Fibroblast of lung (primary cell): ENCODE measurements around the gene PSMD1. TPM values are rescaled to one million over a fixed set of nuclear protein-coding genes. Genes with fewer than 3 reads are reported as not detected.
A peak's percentile ranks its signal among the peaks of the same experiment; 100 is the strongest.

Source experiments
- DNase-seq, 2 donors: peaks; one replicate each; pipeline versions ENCODE4 v3.0.0 to v3.0.0-alpha.2; 2010; ENCODE audit warnings: low read depth in 2 of 2
- H2AFZ ChIP-seq: 2 replicates; pipeline ENCODE4 v1.5.1; 2012; ENCODE audit warnings: low read length, control low read depth, inconsistent platforms
- H3K27ac ChIP-seq: 2 replicates; pipeline ENCODE4 v1.5.1; 2011; ENCODE audit warnings: low read length, control low read depth; ENCODE audit not compliant: insufficient read depth
- H3K27me3 ChIP-seq: 2 replicates; pipeline ENCODE4 v1.5.1; 2011; ENCODE audit warnings: mild to moderate bottlenecking, low read length; ENCODE audit not compliant: control insufficient read depth, insufficient read depth
- H3K36me3 ChIP-seq: 2 replicates; pipeline ENCODE4 v1.5.1; 2011; ENCODE audit warnings: low read length; ENCODE audit not compliant: control insufficient read depth, insufficient read depth
- H3K4me1 ChIP-seq: 2 replicates; pipeline ENCODE4 v1.5.1; 2011; ENCODE audit warnings: low read length; ENCODE audit not compliant: control insufficient read depth, insufficient read depth; ENCODE audit errors: extremely low read depth
- H3K4me2 ChIP-seq: 2 replicates; pipeline ENCODE4 v1.5.1; 2011; ENCODE audit warnings: low read length, control low read depth; ENCODE audit not compliant: insufficient read depth; ENCODE audit errors: extremely low read depth
- H3K4me3 ChIP-seq, 4 experiments: fragments of 200-600 bp in 1 of 4; sonication (generic) in 1 of 4; replicated peaks in 1 of 4; 2 replicates each; pipeline ENCODE4 v1.5.1; 2011 to 2016; ENCODE audit warnings: low read length in 4 of 4, low read depth in 3 of 4, mild to moderate bottlenecking in 3 of 4, control low read depth in 2 of 4, inconsistent platforms in 1 of 4, mixed read lengths in 1 of 4; ENCODE audit not compliant: insufficient read depth in 1 of 4; ENCODE audit errors: control extremely low read depth in 1 of 4
- H3K79me2 ChIP-seq: 2 replicates; pipeline ENCODE4 v1.5.1; 2012; ENCODE audit warnings: mild to moderate bottlenecking, low read length, inconsistent platforms; ENCODE audit not compliant: control insufficient read depth, insufficient read depth
- H3K9ac ChIP-seq: 2 replicates; pipeline ENCODE4 v1.5.1; 2011; ENCODE audit warnings: mild to moderate bottlenecking, low read length, control low read depth; ENCODE audit not compliant: insufficient read depth
- H3K9me3 ChIP-seq: 2 replicates; pipeline ENCODE4 v1.5.1; 2012; ENCODE audit warnings: low read depth, low read length; ENCODE audit not compliant: control insufficient read depth, insufficient read depth
- H4K20me1 ChIP-seq: 2 replicates; pipeline ENCODE4 v1.5.1; 2011; ENCODE audit warnings: low read length; ENCODE audit not compliant: control insufficient read depth, insufficient read depth; ENCODE audit errors: extremely low read depth
- CTCF ChIP-seq, 2 donors: IDR thresholded peaks in 1 of 2; conservative IDR thresholded peaks in 1 of 2; 1 replicate in 1 of 2; 2 replicates in 1 of 2; pipeline ENCODE4 v1.5.1; 2011 to 2012; ENCODE audit warnings: low read length in 2 of 2, control low read depth in 1 of 2, inconsistent platforms in 1 of 2, low read depth in 1 of 2, mild to moderate bottlenecking in 1 of 2
- EZH2 ChIP-seq: IDR thresholded peaks from 2 replicates; pipeline ENCODE4 v1.5.1; 2012; ENCODE audit warnings: low read length, control low read depth, mild to moderate bottlenecking; ENCODE audit errors: missing control alignments
- polyA plus RNA-seq, 2 donors: library from polyadenylated mRNA; depleted of rRNA in 1 of 2; stranded (reverse) in 1 of 2; unstranded in 1 of 2; fragments of >200 nt; gene quantifications; 2 replicates each; pipeline ENCODE4 v1.2.1, GENCODE V29; 2011 to 2012; ENCODE audit warnings: missing spikeins in 1 of 2
- total RNA-seq: library from RNA; depleted of rRNA; stranded (reverse); fragments of >200 nt; gene quantifications from 2 replicates; pipeline ENCODE4 v1.2.1, GENCODE V29; 2014

The PSMD1 gene
- total and polyA plus RNA-seq, 2 donors (not counting 1 experiment from before 2014, with no cell fraction given): 125 to 144 TPM

- H3K27me3 ChIP-seq: no peaks in the 10 kb centered on the region
- TF ChIP-seq CTCF (conservative IDR thresholded peaks at IDR 0.05 in 1 of 2, IDR thresholded peaks at IDR 0.05 in 1 of 2; ENCODE audit: low read depth in 1 of 2, low read length in 2 of 2) (no peak), EZH2 (no peak)
- H3K36me3 ChIP-seq: peaks cover 3% of the 10 kb centered on the region
- H3K9me3 ChIP-seq: no peaks in the 10 kb centered on the region
- H3K27ac ChIP-seq: no peak overlapping the region
- H3K79me2 ChIP-seq: peaks cover 4% of the 10 kb centered on the region
- H2AFZ ChIP-seq: no peak overlapping the region
- no peaks in the 10 kb centered on the region for H4K20me1 ChIP-seq
- H3K4me1 ChIP-seq: peaks cover 8% of the 10 kb centered on the region
- DNase-seq: peak in 1 of 2 donors; percentile 41
- no peak overlapping the region for H3K4me2 ChIP-seq
- no peak overlapping the region for H3K4me3 ChIP-seq
- H3K9ac ChIP-seq: no peak overlapping the region
Observed at GRCh38 chr2:231102772-231103171, 46.1 kb downstream of the PSMD1 start.

GRCh38 chr2:231104115-231104713, 47.5 kb downstream of the PSMD1 start:
- H2AFZ ChIP-seq: no peak overlapping the region
- DNase-seq: peak; percentile 48 to 85
- no peaks in the 10 kb centered on the region for H3K9me3 ChIP-seq
- H3K27me3 ChIP-seq: no peaks in the 10 kb centered on the region
- no peak overlapping the region for H3K9ac ChIP-seq
- H4K20me1 ChIP-seq: no peaks in the 10 kb centered on the region
- H3K27ac ChIP-seq: peak overlapping the region; percentile 6
- peaks cover 8% of the 10 kb centered on the region for H3K4me1 ChIP-seq
- peaks cover 3% of the 10 kb centered on the region for H3K36me3 ChIP-seq
- no peak overlapping the region for H3K4me2 ChIP-seq
- no peak for TF ChIP-seq EZH2
- peak; percentile 90 to 91 for TF ChIP-seq CTCF (conservative IDR thresholded peaks at IDR 0.05 in 1 of 2, IDR thresholded peaks at IDR 0.05 in 1 of 2; ENCODE audit: low read depth in 1 of 2, low read length in 2 of 2)
- H3K79me2 ChIP-seq: peaks cover 4% of the 10 kb centered on the region
- no peak overlapping the region for H3K4me3 ChIP-seq

GRCh38 chr2:231110551-231110950, 53.9 kb downstream of the PSMD1 start:
- Histone ChIP-seq H3K36me3 (peaks cover 7% of the 10 kb centered on the region), H3K9me3 (no peaks in the 10 kb centered on the region), H4K20me1 (no peaks in the 10 kb centered on the region), H3K4me3 (no peak overlapping the region), H3K4me1 (peaks cover 16% of the 10 kb centered on the region), H3K27ac (no peak overlapping the region), H2AFZ (no peak overlapping the region), H3K27me3 (no peaks in the 10 kb centered on the region), H3K9ac (no peak overlapping the region), H3K79me2 (peaks cover 3% of the 10 kb centered on the region), H3K4me2 (no peak overlapping the region)
- peak; percentile 47 to 86 for DNase-seq
- TF ChIP-seq EZH2: no peak
- peak; percentile 25 to 53 for TF ChIP-seq CTCF (conservative IDR thresholded peaks at IDR 0.05 in 1 of 2, IDR thresholded peaks at IDR 0.05 in 1 of 2; ENCODE audit: low read depth in 1 of 2, low read length in 2 of 2)
